SHP77 (cell line): Measurements from ENCODE around the gene TMEM101.
"Not testable (repeated sequence)": the region's sequence is repeated elsewhere in the genome, so short reads cannot be mapped to it uniquely, and the experiment has no call there.

Source experiments
- DNase-seq, 2 experiments: peaks; one replicate each; lab custom pipeline; 2025; lab: John Stamatoyannopoulos, UW

The TMEM101 gene

GRCh38 chr17:44000141-44000860 is 14.5 kb downstream of the TMEM101 start:
- no peak for DNase-seq

- DNase-seq, result no peak
Observed at GRCh38 chr17:43999024-43999423, 15.7 kb downstream of the TMEM101 start.

- DNase-seq, result no peak
Observed at GRCh38 chr17:43998552-43998951, 16.2 kb downstream of the TMEM101 start.

GRCh38 chr17:43997180-43997579 is 17.6 kb downstream of the TMEM101 start:
- not testable (repeated sequence) for DNase-seq

GRCh38 chr17:43995150-43995471 is 19.7 kb downstream of the TMEM101 start:
- DNase-seq, result no peak

GRCh38 chr17:43994272-43995149 is 20.3 kb downstream of the TMEM101 start:
- DNase-seq, result peak; percentile 29

GRCh38 chr17:43992641-43993040 is 22.1 kb downstream of the TMEM101 start:
- DNase-seq, result no peak

GRCh38 chr17:43988301-43988700 is 26.5 kb downstream of the TMEM101 start:
- no peak for DNase-seq

GRCh38 chr17:43987131-43988021 is 27.4 kb downstream of the TMEM101 start:
- DNase-seq, result no peak

GRCh38 chr17:43986225-43986981 is 28.4 kb downstream of the TMEM101 start:
- no peak for DNase-seq

GRCh38 chr17:43984521-43984920 is 30.2 kb downstream of the TMEM101 start:
- DNase-seq, result no peak

- no peak for DNase-seq
Observed at GRCh38 chr17:43983515-43984411, 31.0 kb downstream of the TMEM101 start.

- no peak for DNase-seq
Observed at GRCh38 chr17:43983196-43983514, 31.6 kb downstream of the TMEM101 start.

GRCh38 chr17:43982171-43982570 is 32.6 kb downstream of the TMEM101 start:
- DNase-seq, result no peak

GRCh38 chr17:43979671-43980070 is 35.1 kb downstream of the TMEM101 start:
- no peak for DNase-seq

GRCh38 chr17:43979011-43979410 is 35.8 kb downstream of the TMEM101 start:
- DNase-seq, result no peak

GRCh38 chr17:43978078-43978477 is 36.7 kb downstream of the TMEM101 start:
- DNase-seq, result no peak

GRCh38 chr17:43976963-43977837 is 37.6 kb downstream of the TMEM101 start:
- DNase-seq, result no peak

GRCh38 chr17:43975898-43976297 is 38.9 kb downstream of the TMEM101 start:
- no peak for DNase-seq
